Loucy (cell line): Measurements from ENCODE around the gene LRRC28.

Experiments used
- EZH2phosphoT487 ChIP-seq: fragments of 200-600 bp; IDR thresholded peaks from 2 replicates; pipeline ENCODE4 v1.6.1; 2018; ENCODE audit warnings: antibody characterized with exemption, mild to moderate bottlenecking, moderate library complexity, borderline replicate concordance
- TF ChIP-seq, protein P1 (sequence below): fragments of 200-600 bp; sonication (generic); conservative IDR thresholded peaks from 2 replicates; pipeline ENCODE4 v1.5.1; 2014; ENCODE audit warnings: mild to moderate bottlenecking, antibody characterized with exemption, low read length

GRCh38 chr15:99427668-99428361, 176.5 kb downstream of the LRRC28 start:
- TF ChIP-seq, protein P1, sequence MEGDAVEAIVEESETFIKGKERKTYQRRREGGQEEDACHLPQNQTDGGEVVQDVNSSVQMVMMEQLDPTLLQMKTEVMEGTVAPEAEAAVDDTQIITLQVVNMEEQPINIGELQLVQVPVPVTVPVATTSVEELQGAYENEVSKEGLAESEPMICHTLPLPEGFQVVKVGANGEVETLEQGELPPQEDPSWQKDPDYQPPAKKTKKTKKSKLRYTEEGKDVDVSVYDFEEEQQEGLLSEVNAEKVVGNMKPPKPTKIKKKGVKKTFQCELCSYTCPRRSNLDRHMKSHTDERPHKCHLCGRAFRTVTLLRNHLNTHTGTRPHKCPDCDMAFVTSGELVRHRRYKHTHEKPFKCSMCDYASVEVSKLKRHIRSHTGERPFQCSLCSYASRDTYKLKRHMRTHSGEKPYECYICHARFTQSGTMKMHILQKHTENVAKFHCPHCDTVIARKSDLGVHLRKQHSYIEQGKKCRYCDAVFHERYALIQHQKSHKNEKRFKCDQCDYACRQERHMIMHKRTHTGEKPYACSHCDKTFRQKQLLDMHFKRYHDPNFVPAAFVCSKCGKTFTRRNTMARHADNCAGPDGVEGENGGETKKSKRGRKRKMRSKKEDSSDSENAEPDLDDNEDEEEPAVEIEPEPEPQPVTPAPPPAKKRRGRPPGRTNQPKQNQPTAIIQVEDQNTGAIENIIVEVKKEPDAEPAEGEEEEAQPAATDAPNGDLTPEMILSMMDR, result no peak
- TF ChIP-seq EZH2phosphoT487, result no peak
